HEK293T (cell line): Measurements from ENCODE around the gene TARBP2.

Experiments used
- CTCF ChIA-PET: fragments of 350-600 bp; formaldehyde crosslinking; extraction: SDS; loops from one replicate; lab custom pipeline; 2021; ENCODE audit warnings: antibody characterized with exemption, inconsistent platforms; lab: Yijun Ruan, JAX
- POLR2A ChIA-PET: fragments of 350-600 bp; formaldehyde crosslinking; extraction: SDS; loops from one replicate; lab custom pipeline; 2020; ENCODE audit warnings: antibody characterized with exemption, inconsistent platforms; lab: Yijun Ruan, JAX
- DNase-seq: peaks from one replicate; pipeline ENCODE4 v3.0.0; 2012; ENCODE audit warnings: mixed read lengths; ENCODE audit errors: extremely low spot score
- ARNT ChIP-seq: fragments of 450-650 bp; IDR thresholded peaks from 2 replicates; pipeline ENCODE4 v1.6.1; 2017; ENCODE audit warnings: mild to moderate bottlenecking
- BHLHE40 ChIP-seq: fragments of 450-650 bp; IDR thresholded peaks from 2 replicates; pipeline ENCODE4 v1.6.1; 2016; ENCODE audit warnings: mild to moderate bottlenecking, moderate library complexity, borderline replicate concordance
- CTBP1 ChIP-seq: fragments of 450-650 bp; IDR thresholded peaks from 2 replicates; pipeline ENCODE4 v1.6.1; 2016; ENCODE audit warnings: borderline replicate concordance
- ELF4 ChIP-seq: fragments of 450-650 bp; IDR thresholded peaks from 2 replicates; pipeline ENCODE4 v1.6.1; 2017; ENCODE audit warnings: antibody characterized with exemption
- FOXA1 ChIP-seq: fragments of 450-650 bp; IDR thresholded peaks from 2 replicates; pipeline ENCODE4 v1.6.1; 2016; ENCODE audit warnings: mild to moderate bottlenecking
- FOXK2 ChIP-seq: fragments of 450-650 bp; IDR thresholded peaks from 2 replicates; pipeline ENCODE4 v1.6.1; 2016; ENCODE audit warnings: mild to moderate bottlenecking
- FOXM1 ChIP-seq: fragments of 450-650 bp; IDR thresholded peaks from 2 replicates; pipeline ENCODE4 v1.6.1; 2017; ENCODE audit warnings: mild to moderate bottlenecking, borderline replicate concordance
- HDGF ChIP-seq: fragments of 450-650 bp; IDR thresholded peaks from 2 replicates; pipeline ENCODE4 v1.6.1; 2017; ENCODE audit warnings: antibody characterized with exemption, borderline replicate concordance
- L3MBTL2 ChIP-seq: fragments of 450-650 bp; conservative IDR thresholded peaks from 2 replicates; pipeline ENCODE4 v1.6.1; 2016; ENCODE audit warnings: mild to moderate bottlenecking
- LEF1 ChIP-seq: fragments of 450-650 bp; IDR thresholded peaks from 2 replicates; pipeline ENCODE4 v1.6.1; 2017; ENCODE audit warnings: mild to moderate bottlenecking, borderline replicate concordance
- NFRKB ChIP-seq: fragments of 450-650 bp; IDR thresholded peaks from 2 replicates; pipeline ENCODE4 v1.6.1; 2016; ENCODE audit warnings: mild to moderate bottlenecking, moderate library complexity
- SP1 ChIP-seq: fragments of 450-650 bp; IDR thresholded peaks from 2 replicates; pipeline ENCODE4 v1.6.1; 2017
- SUZ12 ChIP-seq: fragments of 450-650 bp; IDR thresholded peaks from 2 replicates; pipeline ENCODE4 v1.6.1; 2016; ENCODE audit warnings: mild to moderate bottlenecking
- TARDBP ChIP-seq: fragments of 450-650 bp; IDR thresholded peaks from 2 replicates; pipeline ENCODE4 v1.6.1; 2016
- ZNF384 ChIP-seq: fragments of 450-650 bp; IDR thresholded peaks from 2 replicates; pipeline ENCODE4 v1.6.1; 2016
- TF ChIP-seq, protein P1 (sequence below): fragments of 450-650 bp; IDR thresholded peaks from 2 replicates; pipeline ENCODE4 v1.6.1; 2016

The TARBP2 gene

DNA sequence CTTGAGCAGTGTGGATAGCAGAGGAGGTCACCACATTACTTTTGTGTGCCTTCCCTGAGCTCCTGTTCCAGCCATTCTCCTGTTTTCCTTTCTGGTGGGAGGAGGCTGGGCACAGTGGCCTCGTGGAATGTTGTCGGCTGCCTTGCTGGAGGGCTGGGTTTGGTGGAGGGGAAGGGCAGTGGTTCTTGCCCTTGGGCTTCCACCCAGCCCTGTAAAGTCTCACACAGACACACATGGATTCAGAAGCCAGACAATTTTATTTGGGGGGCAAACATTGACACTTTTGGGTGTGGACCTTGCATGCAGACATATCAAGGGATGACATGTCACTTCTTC, 5.3 kb downstream of the TARBP2 start:
- ChIA-PET POLR2A (interaction anchor here (0.5 kb wide), 1 partner anchor 118 kb away, joined by 3 read pairs; no protein-coding TSS in a partner anchor), CTCF (no interaction called here)
- TF ChIP-seq ZNF384: no peak
- DNase-seq: no peak

DNA sequence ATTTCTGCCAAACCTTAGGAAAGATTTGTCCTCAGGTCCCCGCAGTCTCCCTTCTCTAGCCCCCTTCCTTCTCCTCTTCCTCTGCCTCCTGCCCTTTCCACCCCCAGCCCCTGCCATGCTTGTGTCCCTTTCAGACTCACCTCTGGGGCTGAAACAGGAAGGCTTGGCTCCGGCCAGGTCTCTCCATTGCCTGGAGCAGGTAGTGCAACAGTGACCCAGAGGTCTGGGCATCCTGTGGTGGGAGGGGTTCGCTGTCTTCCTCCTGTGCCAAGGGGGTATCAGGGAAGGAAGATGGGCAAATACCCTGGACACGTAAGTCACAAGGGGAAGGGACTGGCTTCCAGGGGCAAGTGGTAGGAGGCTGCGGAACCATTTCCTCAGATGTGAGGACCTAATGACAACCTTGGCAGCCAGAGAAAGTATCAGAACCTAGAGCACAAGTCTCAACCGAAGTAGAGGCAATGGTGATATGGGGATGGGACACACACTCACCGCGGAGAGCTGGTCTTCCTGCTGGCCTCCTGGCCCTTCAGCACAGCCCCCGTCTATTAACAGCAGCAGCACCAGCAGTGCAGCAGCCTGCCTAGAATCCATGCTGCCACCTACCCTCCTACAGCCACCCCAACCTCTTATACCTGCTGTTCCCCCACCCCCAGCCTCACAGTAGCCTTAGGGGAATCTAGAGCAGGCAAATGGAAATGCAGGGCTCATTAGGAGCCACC, 6.0 kb downstream of the TARBP2 start, which contains the start of gene NPFF:
Gene NPFF, minus strand, starts transcription at position 604 of the 722 bp plus-strand sequence. Its CDS starts 10 bp downstream, at position 594.
- TF ChIP-seq HDGF (no peak), NFRKB (no peak), FOXK2 (no peak), SUZ12 (no peak), SP1 (no peak), ARNT (no peak), FOXA1 (no peak), ELF4 (no peak), BHLHE40 (no peak), TARDBP (no peak), ZNF384 (no peak), FOXM1 (no peak), LEF1 (no peak)
- POLR2A ChIA-PET: no interaction called here
- no peak for DNase-seq
- CTCF ChIA-PET: no interaction called here

DNA sequence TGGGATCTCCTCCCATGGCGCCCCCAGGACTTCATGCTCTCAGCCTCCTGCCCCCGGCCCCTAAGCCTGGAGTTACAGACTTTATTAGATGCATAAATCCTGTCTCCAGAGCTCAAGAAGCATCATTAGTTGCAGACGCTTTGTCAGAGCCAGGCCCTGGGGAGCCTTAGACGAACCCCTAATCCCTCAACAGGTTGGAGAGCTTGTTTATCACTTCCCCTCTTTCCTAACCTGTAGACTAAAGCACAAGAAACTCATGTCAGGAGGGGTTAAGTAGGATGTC, 6.5 kb downstream of the TARBP2 start:
- ChIA-PET POLR2A (no interaction called here), CTCF (interaction anchor here (0.7 kb wide), 1 partner anchor 86 kb away, joined by 7 read pairs; no protein-coding TSS in a partner anchor)
- TF ChIP-seq SP1 (no peak), CTBP1 (no peak), SUZ12 (no peak), ZNF384 (no peak), L3MBTL2 (no peak), FOXA1 (no peak)
- DNase-seq: no peak

DNA sequence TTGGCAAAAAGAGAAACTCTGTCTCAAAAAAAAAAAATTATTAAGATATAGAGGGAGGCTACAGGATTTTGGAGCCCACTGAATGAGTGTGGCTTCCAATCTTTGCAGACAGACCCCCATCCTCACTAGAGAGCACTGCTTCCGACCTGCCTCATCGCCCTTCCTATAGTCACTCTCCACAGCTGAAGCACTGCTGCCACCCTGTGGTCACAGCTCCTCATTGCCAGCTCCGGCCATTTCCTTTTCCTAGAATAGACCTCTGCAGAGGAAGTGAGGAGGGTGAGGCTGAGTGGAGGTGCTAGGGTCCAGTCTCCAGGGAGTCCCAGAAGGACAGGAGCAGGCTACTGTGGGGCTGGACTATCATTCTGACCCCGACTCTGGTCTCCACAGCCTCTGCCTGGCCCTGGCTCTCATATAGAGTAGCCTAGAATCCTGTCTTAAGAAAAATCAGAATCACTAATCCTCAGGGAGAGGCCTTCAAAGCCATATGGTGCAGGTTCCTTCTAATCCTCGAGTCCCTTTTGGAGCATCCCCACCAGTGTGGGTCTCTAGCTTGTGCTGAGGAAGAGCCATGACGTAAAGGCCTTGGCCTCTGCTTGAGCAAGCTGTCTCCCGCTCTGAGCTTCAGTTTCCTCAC, 7.6 kb downstream of the TARBP2 start:
- TF ChIP-seq LEF1: no peak
- no peak for TF ChIP-seq BHLHE40
- POLR2A ChIA-PET: interaction anchor here (0.6 to 4.9 kb wide), 4 partner anchors 8 to 32 kb away, joined by 3 to 38 read pairs (median 3); partner anchors contain the start of gene TARBP2
- DNase-seq: peak; percentile 83
- CTCF ChIA-PET: interaction anchor here (0.5 to 3.1 kb wide), 10 partner anchors 15 to 349 kb away, joined by 3 to 13 read pairs (median 5); partner anchors contain the start of gene AAAS

DNA sequence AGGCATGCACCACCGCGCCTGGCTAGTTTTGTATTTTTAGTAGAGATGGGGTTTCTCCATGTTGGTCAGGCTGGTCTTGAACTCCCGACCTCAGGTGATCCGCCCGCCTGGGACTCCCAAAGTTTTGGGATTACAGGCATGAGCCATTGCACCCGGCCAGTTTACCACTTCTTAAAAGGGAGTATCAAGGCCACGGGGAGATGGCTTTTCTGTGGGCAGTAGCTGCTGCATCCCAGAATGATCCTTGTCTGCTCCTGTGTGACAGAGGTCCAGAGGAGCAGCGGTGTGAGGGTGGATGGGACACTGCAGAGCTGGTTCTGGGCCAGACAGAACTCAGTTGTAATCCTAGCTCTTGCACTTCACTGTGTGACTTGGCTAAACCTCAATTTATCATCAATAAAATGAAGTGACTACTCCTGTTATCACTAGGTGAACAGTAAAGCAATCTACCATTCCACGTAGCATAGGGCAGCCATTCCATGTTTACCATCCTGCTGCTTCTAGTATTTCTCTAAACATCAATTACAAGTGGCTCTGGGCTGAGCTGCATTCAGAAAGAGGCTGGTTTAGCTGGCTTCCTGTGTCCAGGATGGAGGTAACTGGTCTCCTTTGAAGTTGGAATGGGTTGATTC, 9.2 kb downstream of the TARBP2 start:
- no peak for DNase-seq
- ChIA-PET POLR2A (interaction anchor here (1.0 to 4.9 kb wide), 2 partner anchors 9 to 189 kb away, joined by 4 to 38 read pairs; partner anchors contain the start of genes AAAS and TARBP2), CTCF (interaction anchor here (0.6 to 3.1 kb wide), 4 partner anchors 158 to 236 kb away, joined by 3 to 13 read pairs (median 4); partner anchors contain the start of gene AAAS)
- TF ChIP-seq ZNF384 (no peak), FOXA1 (no peak), L3MBTL2 (no peak), FOXK2 (no peak), HDGF (no peak), ARNT (no peak), BHLHE40 (no peak), ELF4 (no peak), SUZ12 (no peak), SP1 (no peak), FOXM1 (no peak), LEF1 (no peak), NFRKB (no peak), TARDBP (no peak), CTBP1 (no peak)
- TF ChIP-seq, protein P1, sequence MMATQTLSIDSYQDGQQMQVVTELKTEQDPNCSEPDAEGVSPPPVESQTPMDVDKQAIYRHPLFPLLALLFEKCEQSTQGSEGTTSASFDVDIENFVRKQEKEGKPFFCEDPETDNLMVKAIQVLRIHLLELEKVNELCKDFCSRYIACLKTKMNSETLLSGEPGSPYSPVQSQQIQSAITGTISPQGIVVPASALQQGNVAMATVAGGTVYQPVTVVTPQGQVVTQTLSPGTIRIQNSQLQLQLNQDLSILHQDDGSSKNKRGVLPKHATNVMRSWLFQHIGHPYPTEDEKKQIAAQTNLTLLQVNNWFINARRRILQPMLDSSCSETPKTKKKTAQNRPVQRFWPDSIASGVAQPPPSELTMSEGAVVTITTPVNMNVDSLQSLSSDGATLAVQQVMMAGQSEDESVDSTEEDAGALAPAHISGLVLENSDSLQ: no peak

DNA sequence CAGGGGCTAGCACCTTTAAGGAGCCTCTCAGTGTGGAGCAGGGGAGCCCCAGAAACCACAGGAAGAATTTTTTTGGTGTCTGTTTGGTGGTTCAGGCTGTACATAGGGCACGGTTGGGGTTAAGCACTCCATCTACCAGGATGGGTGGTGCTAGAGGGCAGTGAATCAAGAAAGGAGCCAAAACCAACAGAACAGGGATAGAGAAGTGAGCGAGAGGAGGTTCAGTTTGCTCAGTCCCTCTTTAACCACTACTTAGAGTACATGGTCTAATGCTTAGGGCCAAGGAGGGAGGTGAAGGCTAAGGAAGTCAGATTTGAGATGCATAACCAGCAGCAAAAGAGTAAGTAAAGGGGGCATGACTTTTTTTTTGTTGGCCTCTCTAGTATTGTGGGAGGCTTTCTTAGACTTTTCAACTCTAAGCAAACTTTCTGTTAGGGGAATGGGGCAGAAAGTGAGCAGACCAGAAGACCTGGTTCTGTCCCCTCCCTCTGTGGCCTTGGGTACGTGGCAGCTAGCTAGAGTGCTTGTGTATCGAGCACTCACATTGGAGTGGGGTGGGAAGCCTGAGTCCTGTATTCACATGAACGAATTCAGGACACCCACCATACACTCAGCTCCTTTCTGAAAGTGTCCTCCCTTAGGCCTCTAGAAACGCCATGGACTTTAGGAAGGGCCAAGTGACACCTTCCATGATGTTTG, 12.8 kb downstream of the TARBP2 start:
- POLR2A ChIA-PET: no interaction called here
- CTCF ChIA-PET: interaction anchor here (0.6 kb wide), 1 partner anchor 109 kb away, joined by 3 read pairs; no protein-coding TSS in a partner anchor
- no peak for DNase-seq
- TF ChIP-seq FOXA1 (no peak), ARNT (no peak), ZNF384 (no peak), ELF4 (no peak), SP1 (no peak), TARDBP (no peak), SUZ12 (no peak), LEF1 (no peak), L3MBTL2 (no peak), HDGF (no peak), FOXM1 (no peak)

DNA sequence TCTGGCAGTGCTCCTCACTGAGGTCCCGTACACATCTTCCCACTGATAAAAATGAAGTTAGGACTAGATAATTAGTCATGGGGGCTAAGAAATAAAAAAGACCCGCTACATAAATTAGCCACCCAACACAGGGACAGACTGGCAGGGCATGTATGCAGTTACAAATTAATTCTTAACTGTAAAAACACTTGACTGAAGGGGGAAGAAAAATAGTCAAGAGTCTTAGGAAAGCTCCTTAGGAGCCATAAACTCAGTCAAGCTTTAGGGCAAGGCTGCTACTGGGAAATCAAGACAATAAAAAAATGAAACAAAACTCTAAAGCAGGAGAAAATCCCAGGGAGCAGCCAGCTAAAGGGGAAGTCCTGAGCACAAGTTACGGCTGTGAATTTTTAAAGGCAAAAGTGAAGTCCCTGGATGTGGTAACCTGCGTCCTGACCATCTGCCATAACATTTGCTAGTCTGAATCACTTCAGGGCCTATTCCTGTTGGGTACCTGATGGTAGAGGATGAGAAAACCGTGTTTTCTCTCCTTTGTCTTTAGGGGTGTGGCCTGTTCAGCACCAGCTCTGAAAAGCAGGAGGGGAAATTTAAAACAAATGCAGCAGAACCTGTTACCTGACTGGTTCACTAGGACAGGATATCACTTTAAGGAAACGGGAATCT, 13.7 kb downstream of the TARBP2 start:
- ChIA-PET CTCF (interaction anchor here (0.6 kb wide), 1 partner anchor 194 kb away, joined by 3 read pairs; no protein-coding TSS in a partner anchor), POLR2A (no interaction called here)
- TF ChIP-seq ARNT: no peak
- TF ChIP-seq ZNF384: no peak
- TF ChIP-seq BHLHE40: no peak
- TF ChIP-seq L3MBTL2: no peak
- no peak for TF ChIP-seq FOXM1
- no peak for TF ChIP-seq ELF4
- no peak for TF ChIP-seq HDGF
- no peak for TF ChIP-seq CTBP1
- no peak for TF ChIP-seq NFRKB
- TF ChIP-seq SP1: no peak
- no peak for DNase-seq
